SK-N-SH (cell line): Measurements from ENCODE around the gene HBG2.

Experiments
- CHD2 ChIP-seq: fragments of 150-350 bp; IDR thresholded peaks from 2 replicates; pipeline ENCODE4 v1.6.1; 2018; ENCODE audit warnings: low read length; ENCODE audit not compliant: partially characterized antibody
- GABPA ChIP-seq: IDR thresholded peaks from 2 replicates; pipeline ENCODE4 v1.4.0; 2012; ENCODE audit warnings: low read depth, mild to moderate bottlenecking
- MXI1 ChIP-seq: IDR thresholded peaks from 2 replicates; pipeline ENCODE4 v1.6.1; 2012; ENCODE audit warnings: mild to moderate bottlenecking, low read depth, low read length, improper control_type of control experiment
- NRF1 ChIP-seq: IDR thresholded peaks from 2 replicates; pipeline ENCODE4 v1.6.1; 2012; ENCODE audit warnings: low read depth, mild to moderate bottlenecking, low read length
- RFX5 ChIP-seq: IDR thresholded peaks from 2 replicates; pipeline ENCODE4 v1.6.1; 2012; ENCODE audit warnings: mild to moderate bottlenecking, improper control_type of control experiment, low read length
- SIN3A ChIP-seq: IDR thresholded peaks from 2 replicates; pipeline ENCODE4 v1.6.1; 2012; ENCODE audit warnings: low read depth, mild to moderate bottlenecking, low read length, moderate library complexity, borderline replicate concordance
- TAF1 ChIP-seq: IDR thresholded peaks from 2 replicates; pipeline ENCODE4 v1.6.1; 2012; ENCODE audit warnings: low read depth, mild to moderate bottlenecking, low read length, moderate library complexity, borderline replicate concordance
- TF ChIP-seq, protein P1 (sequence below): fragments of 200-600 bp; sonication (generic); IDR thresholded peaks from 2 replicates; pipeline ENCODE4 v1.6.1; 2017; ENCODE audit warnings: antibody characterized with exemption, mild to moderate bottlenecking, moderate library complexity
- TF ChIP-seq, protein P2 (sequence below): fragments of 150-350 bp; IDR thresholded peaks from 2 replicates; pipeline ENCODE4 v1.6.1; 2017; ENCODE audit warnings: antibody characterized with exemption, low read length, low read depth, borderline replicate concordance
- TF ChIP-seq, protein P3 (sequence below): IDR thresholded peaks from 2 replicates; pipeline ENCODE4 v1.4.0; 2012; ENCODE audit warnings: low read depth
- TF ChIP-seq, protein P4 (sequence below): IDR thresholded peaks from 2 replicates; pipeline ENCODE4; 2012

DNA sequence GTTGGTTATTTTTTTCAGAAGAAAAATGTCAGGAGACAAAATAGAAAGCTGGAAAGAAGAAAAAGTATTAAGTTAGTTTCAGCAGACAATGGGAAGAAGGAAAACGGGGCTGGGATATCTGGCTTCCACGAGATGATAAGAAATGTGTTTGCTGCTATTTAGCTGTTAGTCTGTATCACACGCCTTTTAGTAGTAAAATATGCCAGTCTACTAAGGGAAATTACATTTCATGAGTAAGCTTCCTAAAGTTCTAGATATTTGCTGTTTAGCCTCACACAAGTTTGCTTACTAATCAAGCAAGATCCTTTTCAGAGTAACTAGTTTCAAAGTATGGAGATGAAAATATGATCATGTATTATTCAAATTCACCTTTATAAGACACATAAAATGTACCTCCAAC lies 45.7 kb upstream of the HBG2 start:
- TF ChIP-seq MXI1, result no peak
- no peak for TF ChIP-seq GABPA
- TF ChIP-seq CHD2, result no peak
- TF ChIP-seq, protein P1, sequence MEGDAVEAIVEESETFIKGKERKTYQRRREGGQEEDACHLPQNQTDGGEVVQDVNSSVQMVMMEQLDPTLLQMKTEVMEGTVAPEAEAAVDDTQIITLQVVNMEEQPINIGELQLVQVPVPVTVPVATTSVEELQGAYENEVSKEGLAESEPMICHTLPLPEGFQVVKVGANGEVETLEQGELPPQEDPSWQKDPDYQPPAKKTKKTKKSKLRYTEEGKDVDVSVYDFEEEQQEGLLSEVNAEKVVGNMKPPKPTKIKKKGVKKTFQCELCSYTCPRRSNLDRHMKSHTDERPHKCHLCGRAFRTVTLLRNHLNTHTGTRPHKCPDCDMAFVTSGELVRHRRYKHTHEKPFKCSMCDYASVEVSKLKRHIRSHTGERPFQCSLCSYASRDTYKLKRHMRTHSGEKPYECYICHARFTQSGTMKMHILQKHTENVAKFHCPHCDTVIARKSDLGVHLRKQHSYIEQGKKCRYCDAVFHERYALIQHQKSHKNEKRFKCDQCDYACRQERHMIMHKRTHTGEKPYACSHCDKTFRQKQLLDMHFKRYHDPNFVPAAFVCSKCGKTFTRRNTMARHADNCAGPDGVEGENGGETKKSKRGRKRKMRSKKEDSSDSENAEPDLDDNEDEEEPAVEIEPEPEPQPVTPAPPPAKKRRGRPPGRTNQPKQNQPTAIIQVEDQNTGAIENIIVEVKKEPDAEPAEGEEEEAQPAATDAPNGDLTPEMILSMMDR, result no peak
- TF ChIP-seq NRF1, result no peak
- TF ChIP-seq RFX5, result no peak
- no peak for TF ChIP-seq SIN3A
- TF ChIP-seq, protein P2, sequence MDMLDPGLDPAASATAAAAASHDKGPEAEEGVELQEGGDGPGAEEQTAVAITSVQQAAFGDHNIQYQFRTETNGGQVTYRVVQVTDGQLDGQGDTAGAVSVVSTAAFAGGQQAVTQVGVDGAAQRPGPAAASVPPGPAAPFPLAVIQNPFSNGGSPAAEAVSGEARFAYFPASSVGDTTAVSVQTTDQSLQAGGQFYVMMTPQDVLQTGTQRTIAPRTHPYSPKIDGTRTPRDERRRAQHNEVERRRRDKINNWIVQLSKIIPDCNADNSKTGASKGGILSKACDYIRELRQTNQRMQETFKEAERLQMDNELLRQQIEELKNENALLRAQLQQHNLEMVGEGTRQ, result no peak
- TF ChIP-seq, protein P3, sequence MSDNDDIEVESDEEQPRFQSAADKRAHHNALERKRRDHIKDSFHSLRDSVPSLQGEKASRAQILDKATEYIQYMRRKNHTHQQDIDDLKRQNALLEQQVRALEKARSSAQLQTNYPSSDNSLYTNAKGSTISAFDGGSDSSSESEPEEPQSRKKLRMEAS, result no peak
- TF ChIP-seq, protein P4, sequence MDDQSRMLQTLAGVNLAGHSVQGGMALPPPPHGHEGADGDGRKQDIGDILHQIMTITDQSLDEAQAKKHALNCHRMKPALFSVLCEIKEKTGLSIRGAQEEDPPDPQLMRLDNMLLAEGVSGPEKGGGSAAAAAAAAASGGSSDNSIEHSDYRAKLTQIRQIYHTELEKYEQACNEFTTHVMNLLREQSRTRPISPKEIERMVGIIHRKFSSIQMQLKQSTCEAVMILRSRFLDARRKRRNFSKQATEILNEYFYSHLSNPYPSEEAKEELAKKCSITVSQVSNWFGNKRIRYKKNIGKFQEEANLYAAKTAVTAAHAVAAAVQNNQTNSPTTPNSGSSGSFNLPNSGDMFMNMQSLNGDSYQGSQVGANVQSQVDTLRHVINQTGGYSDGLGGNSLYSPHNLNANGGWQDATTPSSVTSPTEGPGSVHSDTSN, result no peak
- no peak for TF ChIP-seq TAF1
